ENCODE results near the gene KCNE4. TPM values are rescaled to one million over a fixed set of nuclear protein-coding genes. Genes with fewer than 3 reads are reported as not detected.

KCNE4 gene
- total RNA-seq, 1 experiment from 2014 or later: not detected

DNA sequence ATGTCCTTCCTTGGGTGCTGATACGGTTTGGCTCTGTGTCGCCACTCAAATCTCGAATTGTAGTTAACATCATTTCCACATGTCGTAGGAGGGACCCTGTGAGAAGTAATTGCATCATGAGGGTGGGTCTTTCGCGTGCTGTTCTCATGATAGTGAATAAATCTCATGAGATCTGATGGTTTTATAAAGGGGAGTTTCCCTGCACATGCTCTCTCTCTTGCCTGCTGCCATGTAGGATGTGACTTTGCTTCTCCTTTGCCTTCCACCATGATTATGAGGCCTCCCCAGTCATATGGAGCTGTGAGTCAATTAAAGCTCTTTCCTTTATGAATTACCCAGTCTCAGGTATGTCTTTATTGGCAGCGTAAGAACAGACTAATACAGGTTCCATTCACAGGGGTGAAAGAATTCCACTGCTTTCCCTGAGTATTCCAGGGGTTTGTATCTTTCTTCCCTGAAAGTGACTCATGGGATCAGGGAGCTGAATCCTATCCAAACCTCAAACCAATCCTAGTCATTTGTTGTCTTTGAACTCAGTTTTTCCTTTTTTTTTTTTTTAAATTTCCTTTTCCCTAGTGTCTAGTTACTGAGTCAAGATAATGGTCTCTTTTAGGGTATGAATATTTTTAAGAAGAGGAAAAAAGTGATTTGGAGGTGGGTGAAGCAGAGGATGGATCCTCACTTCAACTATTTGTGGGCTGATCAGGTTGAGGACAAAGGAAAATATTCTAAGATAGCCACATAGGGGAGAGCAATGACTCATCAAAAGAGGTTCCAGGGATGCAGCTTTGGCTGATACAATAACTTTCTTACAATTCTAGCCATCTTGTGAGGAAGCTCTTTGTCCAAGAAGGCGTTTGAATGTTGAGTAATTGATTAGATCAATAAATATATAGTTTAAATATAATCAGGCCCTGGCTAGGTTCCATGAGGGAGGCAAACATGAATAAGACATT, 19.5 kb upstream of the KCNE4 start:
- no peak overlapping the region for H3K4me3 ChIP-seq (ENCODE audit: insufficient read depth, low read depth, low read length)
- no peak for DNase-seq

GRCh38 chr2:223034221-223034975, 17.6 kb upstream of the KCNE4 start:
- Histone ChIP-seq H3K36me3 (replicated peaks; ENCODE audit: control insufficient read depth, insufficient read depth, low read length) (no peaks in the 10 kb centered on the region), H3K4me3 (ENCODE audit: insufficient read depth, low read depth, low read length) (no peak overlapping the region), H3K27me3 (ENCODE audit: control insufficient read depth, insufficient read depth, low read length) (no peaks in the 10 kb centered on the region)
- no peak for DNase-seq

More for the DNA sequence above, 19.5 kb upstream of the KCNE4 start:
- no peaks in the 10 kb centered on the region for H3K27me3 ChIP-seq (ENCODE audit: control insufficient read depth, insufficient read depth, low read length)
- no peaks in the 10 kb centered on the region for H3K36me3 ChIP-seq (replicated peaks; ENCODE audit: control insufficient read depth, insufficient read depth, low read length)

- Histone ChIP-seq H3K4me3 (ENCODE audit: insufficient read depth, low read depth, low read length) (no peak overlapping the region), H3K27me3 (ENCODE audit: control insufficient read depth, insufficient read depth, low read length) (no peaks in the 10 kb centered on the region), H3K36me3 (replicated peaks; ENCODE audit: control insufficient read depth, insufficient read depth, low read length) (no peaks in the 10 kb centered on the region)
- DNase-seq: no peak
These were observed 15.1 kb upstream of the KCNE4 start for GRCh38 chr2:223036790-223037444.

DNA sequence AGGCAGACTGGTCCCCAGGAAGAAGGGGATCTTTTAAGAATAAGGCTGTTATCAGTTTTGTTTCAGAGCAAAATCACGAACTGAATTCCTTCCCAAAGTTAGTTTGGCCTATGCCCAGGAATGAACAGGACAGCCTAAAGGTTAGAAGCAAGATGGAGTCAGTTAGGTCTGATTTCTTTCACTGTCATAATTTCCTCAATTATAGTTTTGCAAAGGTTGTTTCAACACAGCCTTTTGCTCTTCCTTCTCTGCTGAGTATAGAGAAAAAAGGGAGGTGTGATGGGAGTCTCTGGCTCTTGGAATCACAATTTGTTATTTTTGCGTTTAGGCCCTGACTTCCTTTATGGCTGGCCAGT, 14.6 kb upstream of the KCNE4 start:
- Histone ChIP-seq H3K27me3 (ENCODE audit: control insufficient read depth, insufficient read depth, low read length) (no peaks in the 10 kb centered on the region), H3K4me3 (ENCODE audit: insufficient read depth, low read depth, low read length) (no peak overlapping the region), H3K36me3 (replicated peaks; ENCODE audit: control insufficient read depth, insufficient read depth, low read length) (no peaks in the 10 kb centered on the region)
- DNase-seq: no peak

- no peaks in the 10 kb centered on the region for H3K36me3 ChIP-seq (replicated peaks; ENCODE audit: control insufficient read depth, insufficient read depth, low read length)
- H3K4me3 ChIP-seq (ENCODE audit: insufficient read depth, low read depth, low read length): no peak overlapping the region
- H3K27me3 ChIP-seq (ENCODE audit: control insufficient read depth, insufficient read depth, low read length): no peaks in the 10 kb centered on the region
- DNase-seq: no peak
These were observed 12.4 kb upstream of the KCNE4 start for GRCh38 chr2:223039618-223040017.

- no peak overlapping the region for H3K4me3 ChIP-seq (ENCODE audit: insufficient read depth, low read depth, low read length)
- no peak for DNase-seq
These were observed 11.5 kb upstream of the KCNE4 start for GRCh38 chr2:223040527-223040926.

GRCh38 chr2:223041527-223042109, 10.4 kb upstream of the KCNE4 start:
- DNase-seq: no peak
- no peaks in the 10 kb centered on the region for H3K36me3 ChIP-seq (replicated peaks; ENCODE audit: control insufficient read depth, insufficient read depth, low read length)
- no peak overlapping the region for H3K4me3 ChIP-seq (ENCODE audit: insufficient read depth, low read depth, low read length)
- no peaks in the 10 kb centered on the region for H3K27me3 ChIP-seq (ENCODE audit: control insufficient read depth, insufficient read depth, low read length)

More at GRCh38 chr2:223040527-223040926, 11.5 kb upstream of the KCNE4 start:
- no peaks in the 10 kb centered on the region for H3K36me3 ChIP-seq (replicated peaks; ENCODE audit: control insufficient read depth, insufficient read depth, low read length)
- H3K27me3 ChIP-seq (ENCODE audit: control insufficient read depth, insufficient read depth, low read length): no peaks in the 10 kb centered on the region

GRCh38 chr2:223042284-223042683, 9.7 kb upstream of the KCNE4 start:
- Histone ChIP-seq H3K36me3 (replicated peaks; ENCODE audit: control insufficient read depth, insufficient read depth, low read length) (no peaks in the 10 kb centered on the region), H3K4me3 (ENCODE audit: insufficient read depth, low read depth, low read length) (no peak overlapping the region), H3K27me3 (ENCODE audit: control insufficient read depth, insufficient read depth, low read length) (no peaks in the 10 kb centered on the region)
- no peak for DNase-seq

DNA sequence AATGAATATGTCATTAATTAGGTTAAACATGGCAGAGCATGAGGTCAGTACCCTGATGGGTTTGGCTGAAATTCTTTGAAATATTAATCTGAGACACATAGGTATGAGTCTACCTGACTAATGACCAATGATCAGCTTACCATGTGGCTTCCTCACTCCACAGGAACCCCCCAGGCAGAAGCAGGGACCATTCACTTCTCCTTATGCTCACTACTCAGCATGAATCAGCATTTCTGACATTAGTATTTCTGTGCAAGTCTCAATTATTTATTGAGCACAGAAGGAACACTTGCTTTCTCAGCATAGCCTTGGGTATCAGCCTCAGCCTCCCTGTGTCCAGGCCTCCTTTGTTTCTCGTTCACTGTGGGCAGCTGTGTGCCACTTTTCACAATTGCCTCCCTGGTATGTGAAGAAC, 9.3 kb upstream of the KCNE4 start:
- H3K4me3 ChIP-seq (ENCODE audit: insufficient read depth, low read depth, low read length): no peak overlapping the region
- no peaks in the 10 kb centered on the region for H3K36me3 ChIP-seq (replicated peaks; ENCODE audit: control insufficient read depth, insufficient read depth, low read length)
- H3K27me3 ChIP-seq (ENCODE audit: control insufficient read depth, insufficient read depth, low read length): no peaks in the 10 kb centered on the region
- no peak for DNase-seq

DNA sequence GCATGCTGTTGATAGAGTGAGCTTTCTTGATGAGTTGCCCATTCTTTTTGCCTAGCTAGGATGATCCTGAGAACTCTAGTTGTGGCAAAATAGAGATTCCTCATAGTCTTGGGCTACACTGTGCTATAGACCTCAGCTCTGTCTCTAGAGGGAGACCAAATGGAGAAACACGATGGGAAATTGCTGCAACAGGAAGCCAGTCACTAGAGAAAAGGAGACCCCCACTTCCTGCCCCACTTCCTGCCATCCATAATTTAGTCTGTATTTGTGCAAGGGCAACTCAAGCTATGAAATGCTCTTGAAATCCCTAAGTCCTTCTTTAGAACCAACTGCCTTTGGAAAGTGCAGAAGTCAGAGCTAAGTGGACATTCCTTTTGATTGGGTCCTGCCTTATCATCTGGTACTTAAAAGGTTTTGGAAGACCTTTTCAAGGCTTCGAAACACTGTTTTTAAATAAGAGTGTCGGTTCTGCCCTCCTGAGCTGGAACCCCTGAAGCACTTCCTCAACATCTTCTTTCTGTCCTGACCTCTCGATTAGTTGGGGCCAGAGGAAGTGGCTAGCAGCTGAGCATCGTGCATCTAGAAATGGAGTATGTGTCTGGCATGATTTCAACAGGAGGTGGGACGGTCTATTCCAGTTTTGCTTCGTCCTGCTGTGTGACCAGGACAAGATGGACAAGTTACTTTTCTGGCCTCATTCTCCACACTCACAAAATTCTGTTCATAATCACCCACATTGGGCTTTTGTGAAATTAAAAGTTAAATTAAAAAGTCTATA, 8.6 kb upstream of the KCNE4 start:
- Histone ChIP-seq H3K27me3 (ENCODE audit: control insufficient read depth, insufficient read depth, low read length) (no peaks in the 10 kb centered on the region), H3K4me3 (ENCODE audit: insufficient read depth, low read depth, low read length) (no peak overlapping the region), H3K36me3 (replicated peaks; ENCODE audit: control insufficient read depth, insufficient read depth, low read length) (no peaks in the 10 kb centered on the region)
- no peak for DNase-seq

DNA sequence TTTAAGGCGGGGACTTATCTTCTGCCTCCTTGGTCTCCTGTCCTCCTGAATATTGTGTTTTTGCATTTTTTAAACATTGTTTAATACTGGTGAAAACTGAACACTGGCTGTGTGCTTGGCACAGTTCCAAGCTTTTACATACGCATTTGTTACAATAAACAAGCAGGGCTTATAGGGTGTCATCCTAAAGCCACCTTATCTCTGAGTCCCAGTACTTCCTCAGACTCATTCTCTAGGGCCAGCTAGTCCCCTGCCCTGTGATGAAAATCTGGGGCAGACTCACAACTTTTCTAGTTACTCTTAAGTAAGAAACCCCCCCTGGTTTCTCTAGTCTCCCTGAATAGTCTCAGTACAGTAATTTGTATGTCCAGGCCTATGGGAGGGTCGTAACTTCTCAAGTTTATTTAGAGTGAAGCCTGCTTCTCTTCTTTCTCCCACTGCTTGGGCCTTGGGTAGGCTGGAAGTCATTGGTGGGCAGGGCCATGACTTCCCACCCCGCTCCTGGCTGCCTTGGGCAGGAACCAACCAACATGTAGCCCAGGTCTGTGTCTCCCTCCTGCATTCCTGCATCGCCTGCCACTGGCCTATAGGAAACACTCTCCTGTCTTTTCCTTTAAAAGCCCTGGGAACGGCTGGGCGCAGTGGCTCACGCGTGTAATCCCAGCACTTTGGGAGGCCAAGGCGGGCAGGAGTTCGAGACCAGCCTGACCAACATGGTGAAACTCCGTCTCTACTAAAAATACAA, 7.7 kb upstream of the KCNE4 start:
- Histone ChIP-seq H3K36me3 (replicated peaks; ENCODE audit: control insufficient read depth, insufficient read depth, low read length) (no peaks in the 10 kb centered on the region), H3K27me3 (ENCODE audit: control insufficient read depth, insufficient read depth, low read length) (no peaks in the 10 kb centered on the region), H3K4me3 (ENCODE audit: insufficient read depth, low read depth, low read length) (no peak overlapping the region)
- no peak for DNase-seq

- DNase-seq: no peak
- H3K36me3 ChIP-seq (replicated peaks; ENCODE audit: control insufficient read depth, insufficient read depth, low read length): no peaks in the 10 kb centered on the region
These were observed 6.9 kb upstream of the KCNE4 start for GRCh38 chr2:223044916-223045700.

More at GRCh38 chr2:223044916-223045700, 6.9 kb upstream of the KCNE4 start:
- H3K27me3 ChIP-seq (ENCODE audit: control insufficient read depth, insufficient read depth, low read length): no peaks in the 10 kb centered on the region
- H3K4me3 ChIP-seq (ENCODE audit: insufficient read depth, low read depth, low read length): no peak overlapping the region
